ENCODE results near the gene ATP6V0A4.

DNA sequence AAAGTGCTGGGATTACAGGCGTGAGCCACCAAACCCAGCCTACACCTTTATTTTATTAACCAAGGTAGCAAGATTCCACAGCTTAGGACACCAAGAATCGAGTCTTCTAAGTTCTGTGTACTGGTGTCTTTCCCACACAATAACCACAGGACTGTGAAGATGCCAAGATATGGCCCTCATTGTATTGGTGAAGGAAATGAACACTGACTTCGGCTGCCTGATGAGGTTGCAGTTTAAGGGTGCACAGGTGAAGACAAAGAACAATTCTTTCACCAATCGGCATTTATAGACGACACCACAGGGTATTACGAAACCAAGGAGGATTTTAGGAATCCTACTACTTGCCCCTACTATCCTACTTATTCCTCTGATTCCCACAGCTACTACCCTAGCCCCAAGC lies 49.3 kb downstream of the ATP6V0A4 start:
- TF ChIP-seq, protein P1, sequence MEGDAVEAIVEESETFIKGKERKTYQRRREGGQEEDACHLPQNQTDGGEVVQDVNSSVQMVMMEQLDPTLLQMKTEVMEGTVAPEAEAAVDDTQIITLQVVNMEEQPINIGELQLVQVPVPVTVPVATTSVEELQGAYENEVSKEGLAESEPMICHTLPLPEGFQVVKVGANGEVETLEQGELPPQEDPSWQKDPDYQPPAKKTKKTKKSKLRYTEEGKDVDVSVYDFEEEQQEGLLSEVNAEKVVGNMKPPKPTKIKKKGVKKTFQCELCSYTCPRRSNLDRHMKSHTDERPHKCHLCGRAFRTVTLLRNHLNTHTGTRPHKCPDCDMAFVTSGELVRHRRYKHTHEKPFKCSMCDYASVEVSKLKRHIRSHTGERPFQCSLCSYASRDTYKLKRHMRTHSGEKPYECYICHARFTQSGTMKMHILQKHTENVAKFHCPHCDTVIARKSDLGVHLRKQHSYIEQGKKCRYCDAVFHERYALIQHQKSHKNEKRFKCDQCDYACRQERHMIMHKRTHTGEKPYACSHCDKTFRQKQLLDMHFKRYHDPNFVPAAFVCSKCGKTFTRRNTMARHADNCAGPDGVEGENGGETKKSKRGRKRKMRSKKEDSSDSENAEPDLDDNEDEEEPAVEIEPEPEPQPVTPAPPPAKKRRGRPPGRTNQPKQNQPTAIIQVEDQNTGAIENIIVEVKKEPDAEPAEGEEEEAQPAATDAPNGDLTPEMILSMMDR (IDR thresholded peaks at IDR 0.05): no peak
- TF ChIP-seq POLR2AphosphoS5 (IDR thresholded peaks at IDR 0.05): no peak

Measured in upper lobe of left lung (tissue), 4 donors.